ENCODE data around the gene ABHD11.
"Not testable (repeated sequence)": the region's sequence is repeated elsewhere in the genome, so short reads cannot be mapped to it uniquely, and the experiment has no call there.

ABHD11 gene

GRCh38 chr7:73738612-73739386, at the start of gene ABHD11:
TSS of gene ABHD11 (minus strand) at chr7:73738802. CDS start at chr7:73738770, 32 bp downstream.
- peak; percentile 98 to 99 for DNase-seq (ENCODE audit: low read depth in 2 of 2)

GRCh38 chr7:73787786-73788048, 49.1 kb upstream of the ABHD11 start:
- not testable (repeated sequence) for DNase-seq (ENCODE audit: low read depth in 2 of 2)

- no peak for DNase-seq (ENCODE audit: low read depth in 2 of 2)
These were observed 48.0 kb upstream of the ABHD11 start for GRCh38 chr7:73786588-73786987.

GRCh38 chr7:73779517-73779916, 40.9 kb upstream of the ABHD11 start:
- no peak for DNase-seq (ENCODE audit: low read depth in 2 of 2)

- DNase-seq (ENCODE audit: low read depth in 2 of 2), result no peak
These were observed 40.3 kb upstream of the ABHD11 start for GRCh38 chr7:73778801-73779389.

GRCh38 chr7:73774923-73775322, 36.3 kb upstream of the ABHD11 start:
- DNase-seq (ENCODE audit: low read depth in 2 of 2), result no peak

GRCh38 chr7:73773700-73774517, 35.3 kb upstream of the ABHD11 start:
- no peak for DNase-seq (ENCODE audit: low read depth in 2 of 2)

- DNase-seq (ENCODE audit: low read depth in 2 of 2), result no peak
These were observed 32.5 kb upstream of the ABHD11 start for GRCh38 chr7:73770860-73771670.

GRCh38 chr7:73770002-73770859, 31.6 kb upstream of the ABHD11 start, which contains the start of gene CLDN3:
TSS of gene CLDN3 (minus strand) at chr7:73770270. CDS start at chr7:73770049, 221 bp downstream.
- DNase-seq (ENCODE audit: low read depth in 2 of 2), result no peak

- DNase-seq (ENCODE audit: low read depth in 2 of 2), result no peak
These were observed 30.9 kb upstream of the ABHD11 start for GRCh38 chr7:73769481-73770001.

- no peak for DNase-seq (ENCODE audit: low read depth in 2 of 2)
These were observed 30.3 kb upstream of the ABHD11 start for GRCh38 chr7:73768641-73769480.

- no peak for DNase-seq (ENCODE audit: low read depth in 2 of 2)
These were observed 28.1 kb upstream of the ABHD11 start for GRCh38 chr7:73766556-73767229.

GRCh38 chr7:73762659-73762999, 24.0 kb upstream of the ABHD11 start:
- DNase-seq (ENCODE audit: low read depth in 2 of 2), result no peak

- DNase-seq (ENCODE audit: low read depth in 2 of 2), result no peak
These were observed 23.5 kb upstream of the ABHD11 start for GRCh38 chr7:73761854-73762658.

GRCh38 chr7:73758581-73759138, 20.1 kb upstream of the ABHD11 start:
- DNase-seq (ENCODE audit: low read depth in 2 of 2), result no peak

GRCh38 chr7:73749931-73750776, 11.6 kb upstream of the ABHD11 start:
- DNase-seq (ENCODE audit: low read depth in 2 of 2), result no peak

GRCh38 chr7:73746378-73746777, 7.8 kb upstream of the ABHD11 start:
- DNase-seq (ENCODE audit: low read depth in 2 of 2), result no peak
